ENCODE measurements around the gene SLC1A7.

The SLC1A7 gene

DNA sequence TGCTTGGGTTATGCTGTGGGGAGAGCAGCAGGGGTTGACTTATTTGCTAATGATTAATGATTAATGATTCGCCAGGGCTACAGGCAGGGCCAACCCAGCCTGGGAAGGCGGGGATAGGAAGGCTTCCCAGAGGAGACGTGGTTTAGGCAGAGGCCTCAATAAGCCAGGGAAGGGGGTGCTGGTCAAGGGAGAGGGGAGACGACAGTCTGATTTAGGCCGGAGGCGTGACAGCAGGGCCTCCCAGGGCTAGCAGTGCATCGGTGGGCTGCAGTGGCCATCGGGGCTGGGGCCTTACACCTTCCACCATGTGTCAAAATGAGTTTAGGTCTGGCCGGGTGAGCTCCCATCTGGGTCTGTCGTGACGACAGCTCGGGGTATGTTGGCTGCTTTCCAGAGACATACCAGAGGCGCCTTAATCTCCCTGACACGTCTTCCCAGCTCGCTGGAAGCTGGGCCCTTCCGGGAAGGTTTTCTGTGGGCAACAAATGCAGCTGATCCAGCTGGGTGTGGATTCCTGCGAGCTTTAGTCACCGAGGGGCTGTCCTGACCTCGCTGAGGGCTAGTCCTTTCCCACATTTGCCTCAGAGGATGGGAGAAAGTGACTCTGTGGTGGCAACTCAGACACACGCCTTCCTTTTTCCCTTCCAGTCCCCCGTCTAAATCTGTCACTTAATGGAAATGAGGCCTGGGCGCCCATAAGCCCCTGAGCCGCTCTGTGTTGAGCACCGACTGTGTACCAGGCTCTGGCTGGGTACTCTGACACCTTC lies 3.7 kb upstream of the SLC1A7 start:
- H3K4me1 Mint-ChIP-seq: no peaks in the 10 kb centered on the region
- DNase-seq (no peak), ATAC-seq (no peak)
- no peaks in the 10 kb centered on the region for H3K36me3 Mint-ChIP-seq (ENCODE audit: low read depth)
- H3K9me3 Mint-ChIP-seq: no peaks in the 10 kb centered on the region
- H3K4me3 Mint-ChIP-seq: no peak overlapping the region
- no peak overlapping the region for H3K27ac Mint-ChIP-seq
- H3K27me3 Mint-ChIP-seq: no peaks in the 10 kb centered on the region

DNA sequence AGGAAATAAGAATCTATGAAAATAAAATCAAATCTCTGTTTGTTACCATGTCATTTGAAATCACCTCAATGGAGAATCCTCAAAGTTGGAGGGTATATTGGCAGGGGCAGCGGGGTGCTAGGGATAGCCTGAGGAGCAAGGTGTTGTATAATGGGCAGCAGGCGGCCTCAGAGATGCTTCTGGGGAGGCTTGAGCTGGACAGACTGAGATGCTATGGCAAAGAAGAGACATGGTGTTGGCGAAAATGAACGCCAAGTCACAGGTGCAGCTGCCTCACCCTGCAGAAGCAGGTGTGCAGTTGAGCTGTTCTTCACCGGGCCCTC lies 3.1 kb upstream of the SLC1A7 start:
- no peak for ATAC-seq
- DNase-seq: no peak
- H3K4me1 Mint-ChIP-seq: no peaks in the 10 kb centered on the region
- no peak overlapping the region for H3K27ac Mint-ChIP-seq
- H3K4me3 Mint-ChIP-seq: no peak overlapping the region
- H3K27me3 Mint-ChIP-seq: no peaks in the 10 kb centered on the region
- H3K9me3 Mint-ChIP-seq: no peaks in the 10 kb centered on the region
- H3K36me3 Mint-ChIP-seq (ENCODE audit: low read depth): no peaks in the 10 kb centered on the region

DNA sequence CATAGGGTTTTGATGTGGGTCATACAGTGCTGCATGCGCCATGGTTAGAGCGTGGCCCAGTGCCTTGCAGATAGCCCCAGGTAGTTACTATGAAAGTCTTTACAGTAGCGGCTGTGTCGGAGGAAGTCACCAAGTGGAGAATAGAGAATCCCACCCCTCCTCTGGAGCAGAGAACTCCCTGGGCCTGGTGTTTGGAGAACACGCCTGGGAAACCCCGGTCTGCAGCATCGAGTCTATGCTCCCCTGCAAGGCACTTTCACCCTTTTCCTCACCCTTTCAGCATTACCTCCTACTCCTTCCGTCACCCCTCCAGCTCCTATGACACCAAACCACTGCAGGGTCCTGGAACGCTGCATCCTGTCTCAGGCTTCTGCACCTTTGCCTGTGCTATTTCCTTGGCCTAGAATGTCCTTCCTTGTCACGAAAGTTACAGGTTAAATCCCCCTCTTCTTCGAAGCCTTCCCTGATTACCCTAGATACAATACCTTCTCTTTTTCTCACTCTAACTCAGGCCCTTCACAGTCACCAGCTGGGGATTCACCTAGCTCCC lies 2.7 kb upstream of the SLC1A7 start:
- Mint-ChIP-seq H3K9me3 (no peaks in the 10 kb centered on the region), H3K27me3 (no peaks in the 10 kb centered on the region), H3K4me3 (no peak overlapping the region), H3K36me3 (ENCODE audit: low read depth) (no peaks in the 10 kb centered on the region), H3K27ac (no peak overlapping the region), H3K4me1 (no peaks in the 10 kb centered on the region)
- no peak for ATAC-seq
- no peak for DNase-seq

DNA sequence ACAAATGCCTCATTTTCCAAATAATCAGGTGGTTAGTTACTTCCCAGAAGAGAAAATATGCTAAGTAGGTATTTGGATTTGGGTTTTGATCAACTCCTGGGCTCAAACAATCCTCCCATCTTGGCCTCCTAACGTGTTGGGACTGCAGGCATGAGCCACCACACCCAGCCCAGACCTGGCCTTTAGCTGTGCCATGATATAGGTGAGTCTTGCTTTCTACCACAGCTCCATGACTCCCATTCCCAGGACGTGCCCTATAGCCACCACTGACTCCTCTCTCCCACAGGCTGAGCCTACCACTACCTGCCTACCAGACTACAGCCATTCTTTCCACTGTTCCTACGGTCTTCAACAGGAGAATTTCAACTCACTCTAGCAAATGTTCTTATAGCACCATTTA lies 1.8 kb upstream of the SLC1A7 start:
- ATAC-seq (no peak), DNase-seq (no peak)
- Mint-ChIP-seq H3K4me3 (no peak overlapping the region), H3K27me3 (no peaks in the 10 kb centered on the region), H3K27ac (no peak overlapping the region), H3K4me1 (no peaks in the 10 kb centered on the region), H3K36me3 (ENCODE audit: low read depth) (no peaks in the 10 kb centered on the region), H3K9me3 (no peaks in the 10 kb centered on the region)

DNA sequence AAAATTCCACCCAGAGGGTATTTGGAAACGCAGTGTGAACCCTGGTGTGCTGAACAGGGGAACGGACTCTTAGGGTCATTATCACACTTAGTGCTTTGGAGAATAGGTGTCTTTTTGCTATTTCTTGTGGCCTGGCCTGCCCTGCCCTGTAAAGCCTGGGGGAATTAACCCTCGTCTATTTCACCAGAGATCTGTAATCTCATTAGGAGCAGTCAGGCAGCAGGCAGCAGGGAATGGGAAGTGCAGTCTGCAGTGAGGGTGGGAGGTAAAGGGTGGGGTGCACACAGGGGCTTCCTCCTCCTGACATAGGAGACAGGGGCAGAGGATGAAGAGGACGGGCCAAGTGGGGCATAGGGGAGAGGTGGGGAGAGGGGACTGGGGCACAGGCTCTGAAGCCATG lies 1.1 kb upstream of the SLC1A7 start:
- no peaks in the 10 kb centered on the region for H3K36me3 Mint-ChIP-seq (ENCODE audit: low read depth)
- ATAC-seq: no peak
- no peak overlapping the region for H3K27ac Mint-ChIP-seq
- no peak overlapping the region for H3K4me3 Mint-ChIP-seq
- no peaks in the 10 kb centered on the region for H3K4me1 Mint-ChIP-seq
- no peaks in the 10 kb centered on the region for H3K27me3 Mint-ChIP-seq
- no peaks in the 10 kb centered on the region for H3K9me3 Mint-ChIP-seq
- no peak for DNase-seq

DNA sequence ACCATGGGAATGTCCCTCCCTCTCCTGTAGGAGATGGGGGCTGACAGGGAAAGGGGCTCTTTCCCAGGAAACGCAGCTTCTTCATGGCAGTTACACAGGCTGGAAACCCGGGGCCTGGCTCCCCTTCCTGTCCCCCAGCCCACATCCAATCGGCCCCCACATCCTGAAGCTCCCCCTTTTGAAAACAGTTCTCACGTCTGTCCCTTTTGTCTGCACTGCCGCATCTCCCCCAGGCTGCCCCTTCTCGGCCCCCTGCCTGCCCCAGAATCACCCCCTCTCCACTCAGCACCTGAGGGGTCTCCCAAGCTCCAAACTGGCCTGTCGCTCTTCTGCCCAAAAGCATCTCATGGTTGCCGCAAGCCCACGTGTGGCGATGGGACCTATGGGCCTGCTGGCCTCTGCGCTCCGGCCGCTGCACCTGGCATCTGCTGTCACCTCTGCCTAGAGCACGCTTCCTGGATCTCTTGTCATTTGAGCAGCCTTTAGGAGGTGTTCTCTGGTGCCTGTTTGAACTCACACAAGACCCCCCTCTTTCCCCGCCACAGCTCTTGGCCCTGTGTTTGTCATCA lies 867 bp downstream of the SLC1A7 start:
- H3K27me3 Mint-ChIP-seq: no peaks in the 10 kb centered on the region
- no peaks in the 10 kb centered on the region for H3K4me1 Mint-ChIP-seq
- H3K4me3 Mint-ChIP-seq: no peak overlapping the region
- no peak for ATAC-seq
- peaks cover 6% of the 10 kb centered on the region for H3K9me3 Mint-ChIP-seq
- DNase-seq: no peak
- no peak overlapping the region for H3K27ac Mint-ChIP-seq
- H3K36me3 Mint-ChIP-seq (ENCODE audit: low read depth): no peaks in the 10 kb centered on the region

DNA sequence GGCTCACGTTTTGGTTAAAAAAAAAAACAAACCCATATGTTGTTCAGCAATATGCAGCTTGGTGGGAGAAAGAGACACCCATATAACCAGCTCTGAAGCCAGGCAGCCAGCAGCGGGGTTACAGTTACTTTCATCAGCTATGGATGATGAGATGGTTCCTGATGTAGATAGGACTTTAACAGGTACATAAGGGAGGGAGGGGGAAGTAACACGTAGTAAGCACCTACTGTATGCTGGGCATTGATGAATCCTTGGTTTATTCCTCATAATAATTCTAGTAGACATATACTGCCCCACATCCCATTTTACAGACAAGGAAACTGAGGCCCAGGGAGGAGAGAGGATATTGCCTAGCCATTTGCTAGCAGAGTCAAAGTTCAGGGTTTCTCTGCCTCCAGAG lies 2.0 kb downstream of the SLC1A7 start:
- H3K9me3 Mint-ChIP-seq: peaks cover 6% of the 10 kb centered on the region
- H3K27me3 Mint-ChIP-seq: no peaks in the 10 kb centered on the region
- H3K4me1 Mint-ChIP-seq: no peaks in the 10 kb centered on the region

DNA sequence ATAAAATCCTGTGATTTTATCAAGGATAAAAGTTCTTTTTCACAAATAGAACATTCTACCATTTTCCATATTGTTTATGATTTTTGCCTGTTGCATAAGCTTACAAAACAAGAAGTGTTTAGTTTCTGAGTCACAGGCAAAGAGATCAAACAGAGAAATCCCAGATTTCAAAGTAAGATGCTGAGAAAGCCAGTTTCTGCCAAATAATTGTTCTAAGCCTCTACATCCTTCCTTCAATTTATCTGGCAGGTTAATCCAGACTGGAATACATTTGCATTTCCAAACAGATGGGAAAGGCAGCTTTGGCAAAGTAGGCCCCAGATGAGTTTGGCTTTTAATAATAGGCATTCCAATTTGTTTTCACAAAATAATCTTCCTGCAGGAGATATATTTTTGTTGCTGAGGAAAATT lies 2.5 kb downstream of the SLC1A7 start:
- Mint-ChIP-seq H3K4me3 (no peak overlapping the region), H3K9me3 (peaks cover 6% of the 10 kb centered on the region), H3K27ac (no peak overlapping the region), H3K27me3 (no peaks in the 10 kb centered on the region), H3K36me3 (ENCODE audit: low read depth) (no peaks in the 10 kb centered on the region), H3K4me1 (no peaks in the 10 kb centered on the region)
- DNase-seq (no peak), ATAC-seq (no peak)

More for the DNA sequence above, 2.0 kb downstream of the SLC1A7 start:
- Mint-ChIP-seq H3K36me3 (ENCODE audit: low read depth) (no peaks in the 10 kb centered on the region), H3K4me3 (no peak overlapping the region), H3K27ac (no peak overlapping the region)
- ATAC-seq (no peak), DNase-seq (no peak)

DNA sequence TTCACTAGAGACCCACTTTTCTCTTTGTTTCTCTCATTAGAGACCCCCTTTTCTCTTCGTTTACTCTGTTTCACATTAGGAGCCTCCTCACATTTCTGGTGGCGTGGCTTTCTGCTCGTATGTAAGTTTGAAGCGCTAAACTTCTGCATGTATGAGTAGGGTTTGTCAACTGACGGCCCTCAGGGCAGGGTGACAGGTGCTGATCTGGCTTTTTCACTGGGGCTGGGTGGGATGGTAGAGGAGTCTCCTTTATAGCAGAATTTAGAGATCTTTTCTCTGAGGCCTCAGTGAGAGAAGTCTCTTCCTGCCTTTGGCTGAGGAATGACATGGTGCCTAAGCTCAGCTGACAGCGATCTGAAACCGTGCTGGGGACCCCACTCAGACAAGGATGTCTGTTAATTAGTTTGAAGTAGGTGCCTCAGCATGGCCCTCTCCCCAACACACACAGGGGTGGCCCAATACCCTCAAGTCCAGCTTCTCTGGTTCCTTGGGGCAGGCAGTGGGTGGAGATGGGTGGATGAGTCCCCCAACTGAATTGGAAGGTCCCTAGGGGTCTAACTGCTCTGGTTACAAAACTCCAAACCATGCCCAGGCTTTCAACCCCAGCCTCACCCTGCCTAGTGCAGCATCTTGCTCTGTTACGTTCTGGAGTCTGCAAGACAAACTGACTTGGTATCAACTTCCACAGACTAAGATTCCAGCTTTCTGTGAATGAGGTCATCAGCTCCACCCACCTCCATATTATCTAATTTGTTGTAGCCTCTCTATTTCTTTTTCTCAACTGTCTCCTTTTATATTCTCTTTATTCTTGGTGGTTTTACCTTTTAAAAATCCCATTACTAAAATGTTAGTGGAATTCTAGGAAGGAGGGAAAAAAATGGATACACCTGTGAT lies 3.2 kb downstream of the SLC1A7 start:
- H3K27me3 Mint-ChIP-seq: no peaks in the 10 kb centered on the region
- no peak overlapping the region for H3K27ac Mint-ChIP-seq
- ATAC-seq (no peak), DNase-seq (no peak)
- H3K4me3 Mint-ChIP-seq: no peak overlapping the region
- peaks cover 6% of the 10 kb centered on the region for H3K9me3 Mint-ChIP-seq
- no peaks in the 10 kb centered on the region for H3K36me3 Mint-ChIP-seq (ENCODE audit: low read depth)
- no peaks in the 10 kb centered on the region for H3K4me1 Mint-ChIP-seq

DNA sequence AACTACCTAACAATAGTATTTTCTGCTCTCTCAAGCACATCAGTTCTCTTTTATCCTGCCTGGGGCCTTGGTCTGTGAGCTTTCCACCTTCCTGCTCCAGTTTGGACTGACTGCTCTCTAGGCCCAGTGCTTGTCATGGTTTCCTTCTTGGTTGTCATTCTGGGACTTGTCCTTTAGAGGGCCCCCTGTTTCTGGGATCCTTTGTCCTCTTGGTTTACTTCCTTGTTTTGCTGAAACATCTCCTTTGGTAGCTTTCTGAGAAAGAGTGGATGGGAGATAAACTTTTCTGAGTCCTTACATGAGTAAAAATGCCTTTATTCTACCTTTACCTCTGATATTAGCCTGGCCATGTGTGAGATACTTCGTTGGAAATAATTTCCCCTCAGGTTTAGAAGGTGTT lies 4.7 kb downstream of the SLC1A7 start:
- ATAC-seq (no peak), DNase-seq (no peak)
- Mint-ChIP-seq H3K36me3 (ENCODE audit: low read depth) (no peaks in the 10 kb centered on the region), H3K9me3 (peaks cover 6% of the 10 kb centered on the region), H3K27ac (no peak overlapping the region), H3K27me3 (no peaks in the 10 kb centered on the region), H3K4me1 (no peaks in the 10 kb centered on the region), H3K4me3 (no peak overlapping the region)

DNA sequence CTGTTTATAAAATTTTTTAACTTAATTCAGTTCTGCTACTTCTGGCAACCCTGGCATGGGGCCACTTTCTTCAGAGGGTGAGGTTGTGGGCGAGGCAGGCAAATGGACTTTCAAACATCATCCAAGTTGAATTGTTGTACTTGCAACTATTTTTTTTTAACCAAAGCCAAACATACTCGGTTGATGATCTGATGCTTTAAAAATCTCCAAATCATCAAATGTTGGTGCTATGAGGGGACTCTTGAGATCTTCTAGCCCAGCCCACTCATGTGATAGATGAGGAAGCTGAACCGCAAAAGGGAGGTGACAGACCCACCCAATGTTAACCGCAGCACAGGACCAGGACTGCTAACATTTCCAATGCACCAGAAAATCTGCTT lies 6.7 kb downstream of the SLC1A7 start:
- Mint-ChIP-seq H3K27ac (no peak overlapping the region), H3K4me1 (no peaks in the 10 kb centered on the region), H3K27me3 (peaks cover 3% of the 10 kb centered on the region), H3K36me3 (ENCODE audit: low read depth) (no peaks in the 10 kb centered on the region), H3K4me3 (no peak overlapping the region), H3K9me3 (peaks cover 6% of the 10 kb centered on the region)
- no peak for ATAC-seq
- DNase-seq: no peak

DNA sequence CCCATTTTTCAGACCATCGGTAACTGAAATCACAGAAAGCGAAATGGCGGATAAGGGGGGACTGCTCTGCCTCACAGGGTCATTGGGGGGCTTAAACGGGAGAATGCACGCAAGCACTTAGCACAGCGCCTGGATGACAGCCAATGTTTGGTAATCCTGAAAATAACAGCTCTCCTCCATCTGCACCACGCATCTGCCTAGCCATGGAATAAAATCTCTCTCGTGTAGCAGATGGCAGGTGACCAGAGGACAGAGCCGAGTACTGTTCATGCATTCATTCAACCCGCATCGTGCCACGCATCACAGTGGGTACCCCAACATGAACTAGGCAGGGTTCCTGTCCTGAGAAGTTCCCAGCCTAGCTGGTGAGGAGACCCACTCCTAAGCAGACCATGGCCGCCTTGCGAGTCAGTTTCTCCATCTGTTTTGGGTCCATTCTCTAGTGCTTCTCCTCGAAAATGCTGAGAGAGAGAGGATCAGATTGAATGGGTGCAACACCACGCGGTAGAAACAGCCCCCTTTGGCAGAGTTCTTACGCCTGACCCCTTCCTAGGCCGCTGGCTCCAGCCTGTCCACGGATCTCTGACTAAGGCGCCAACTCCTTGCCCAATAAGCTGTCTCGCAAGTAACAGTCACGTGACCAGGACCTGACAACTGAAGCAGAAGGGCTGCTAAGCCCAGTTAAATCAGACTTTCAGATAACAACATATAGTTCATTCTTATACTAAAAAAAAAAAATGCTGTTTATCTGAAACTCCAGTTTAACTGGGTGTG lies 7.3 kb downstream of the SLC1A7 start:
- peaks cover 3% of the 10 kb centered on the region for H3K27me3 Mint-ChIP-seq
- no peaks in the 10 kb centered on the region for H3K4me1 Mint-ChIP-seq
- DNase-seq: no peak
- no peak for ATAC-seq
- H3K27ac Mint-ChIP-seq: no peak overlapping the region
- H3K36me3 Mint-ChIP-seq (ENCODE audit: low read depth): no peaks in the 10 kb centered on the region
- peaks cover 6% of the 10 kb centered on the region for H3K9me3 Mint-ChIP-seq
- H3K4me3 Mint-ChIP-seq: no peak overlapping the region

DNA sequence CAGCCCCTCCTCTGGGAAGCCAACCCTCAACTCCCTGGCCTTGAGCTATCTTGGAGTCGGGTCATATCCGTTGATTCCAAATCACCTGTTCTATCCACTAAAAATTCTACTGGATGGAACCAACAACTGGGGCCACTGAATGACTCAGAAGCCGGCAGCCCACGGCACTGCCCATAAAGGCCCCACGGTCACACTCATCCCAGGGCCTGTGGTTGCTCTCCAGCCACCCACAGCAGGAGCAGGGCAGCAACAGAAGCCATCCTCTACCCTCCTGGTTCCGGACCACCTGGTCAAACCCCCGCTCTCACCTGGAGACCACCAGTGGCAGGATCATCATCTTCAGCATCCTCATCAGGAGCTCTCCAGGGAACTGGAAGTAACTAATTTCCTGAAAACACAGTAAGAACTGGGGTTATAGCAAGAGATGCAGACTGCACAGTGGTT lies 8.4 kb downstream of the SLC1A7 start:
- Mint-ChIP-seq H3K27ac (no peak overlapping the region), H3K9me3 (peaks cover 6% of the 10 kb centered on the region), H3K4me3 (no peak overlapping the region), H3K4me1 (no peaks in the 10 kb centered on the region), H3K36me3 (ENCODE audit: low read depth) (no peaks in the 10 kb centered on the region), H3K27me3 (peaks cover 3% of the 10 kb centered on the region)
- DNase-seq (no peak), ATAC-seq (no peak)

DNA sequence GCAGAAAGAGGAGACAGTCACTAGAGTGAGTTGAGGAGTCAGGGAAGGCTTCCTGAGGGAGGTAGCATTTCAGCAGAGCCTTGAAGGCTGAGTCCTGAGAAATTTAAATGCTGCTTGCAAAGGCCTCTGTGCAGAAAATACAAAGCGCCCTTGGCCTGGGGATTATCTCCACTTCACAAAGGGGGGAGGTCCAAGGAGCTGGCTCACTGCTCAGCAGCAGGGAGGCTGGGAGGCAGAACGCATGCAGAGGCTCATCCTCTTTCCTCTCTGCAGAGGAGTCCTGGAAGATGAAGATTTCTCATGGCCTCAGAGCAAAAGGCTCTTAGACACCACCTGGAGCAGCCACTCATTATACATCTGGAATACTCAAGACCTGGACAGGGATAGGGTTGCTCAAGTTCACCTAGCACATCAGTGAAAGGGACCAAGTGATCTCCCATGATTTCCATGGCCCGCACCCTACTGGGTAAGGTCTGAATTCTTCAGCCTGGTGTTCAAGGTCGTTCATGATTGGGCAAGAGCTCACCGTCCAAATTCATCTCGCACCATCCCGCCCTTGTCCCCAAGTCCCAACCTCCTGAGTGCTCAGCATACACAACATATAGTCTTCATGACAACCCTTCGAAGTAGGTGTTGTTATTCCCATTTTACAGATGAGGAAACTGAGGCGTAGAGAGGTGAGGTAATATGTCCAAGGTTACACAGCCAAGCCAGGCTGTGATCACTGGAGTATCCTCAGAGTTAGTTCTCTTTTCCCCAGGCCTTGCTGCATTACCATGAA lies 9.0 kb downstream of the SLC1A7 start:
- DNase-seq (no peak), ATAC-seq (no peak)
- Mint-ChIP-seq H3K27me3 (peaks cover 3% of the 10 kb centered on the region), H3K27ac (no peak overlapping the region), H3K36me3 (ENCODE audit: low read depth) (no peaks in the 10 kb centered on the region), H3K9me3 (peaks cover 6% of the 10 kb centered on the region), H3K4me3 (no peak overlapping the region), H3K4me1 (no peaks in the 10 kb centered on the region)
